GM12874 (cell line): ENCODE results near the gene SDCCAG8.

Experiments used
- TF ChIP-seq, protein P1 (sequence below): IDR thresholded peaks from 2 replicates; pipeline ENCODE4 v1.5.1; 2011; ENCODE audit warnings: low read depth, mild to moderate bottlenecking, control low read depth, low read length, moderate library complexity; ENCODE audit not compliant: insufficient read depth

Gene SDCCAG8

DNA sequence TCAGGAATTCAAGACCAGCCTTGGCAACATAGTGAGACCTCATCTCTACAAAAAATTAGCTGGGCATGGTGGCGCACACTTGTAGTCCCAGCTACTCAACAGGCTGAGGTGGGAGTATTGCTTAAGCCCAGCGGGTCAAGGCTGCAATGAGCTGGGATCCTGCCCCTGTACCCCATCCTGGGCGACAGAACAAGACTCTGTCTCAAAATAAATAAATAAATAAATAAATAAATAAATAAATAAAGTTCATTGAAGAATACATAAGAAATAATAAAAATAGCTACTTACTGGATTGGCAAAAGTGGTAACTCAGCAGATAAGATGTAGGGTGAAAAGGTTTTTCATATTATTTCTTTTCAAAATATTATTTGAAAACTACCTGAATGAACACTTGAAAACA is 6.6 kb upstream of the SDCCAG8 start:
- TF ChIP-seq, protein P1, sequence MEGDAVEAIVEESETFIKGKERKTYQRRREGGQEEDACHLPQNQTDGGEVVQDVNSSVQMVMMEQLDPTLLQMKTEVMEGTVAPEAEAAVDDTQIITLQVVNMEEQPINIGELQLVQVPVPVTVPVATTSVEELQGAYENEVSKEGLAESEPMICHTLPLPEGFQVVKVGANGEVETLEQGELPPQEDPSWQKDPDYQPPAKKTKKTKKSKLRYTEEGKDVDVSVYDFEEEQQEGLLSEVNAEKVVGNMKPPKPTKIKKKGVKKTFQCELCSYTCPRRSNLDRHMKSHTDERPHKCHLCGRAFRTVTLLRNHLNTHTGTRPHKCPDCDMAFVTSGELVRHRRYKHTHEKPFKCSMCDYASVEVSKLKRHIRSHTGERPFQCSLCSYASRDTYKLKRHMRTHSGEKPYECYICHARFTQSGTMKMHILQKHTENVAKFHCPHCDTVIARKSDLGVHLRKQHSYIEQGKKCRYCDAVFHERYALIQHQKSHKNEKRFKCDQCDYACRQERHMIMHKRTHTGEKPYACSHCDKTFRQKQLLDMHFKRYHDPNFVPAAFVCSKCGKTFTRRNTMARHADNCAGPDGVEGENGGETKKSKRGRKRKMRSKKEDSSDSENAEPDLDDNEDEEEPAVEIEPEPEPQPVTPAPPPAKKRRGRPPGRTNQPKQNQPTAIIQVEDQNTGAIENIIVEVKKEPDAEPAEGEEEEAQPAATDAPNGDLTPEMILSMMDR: no peak

DNA sequence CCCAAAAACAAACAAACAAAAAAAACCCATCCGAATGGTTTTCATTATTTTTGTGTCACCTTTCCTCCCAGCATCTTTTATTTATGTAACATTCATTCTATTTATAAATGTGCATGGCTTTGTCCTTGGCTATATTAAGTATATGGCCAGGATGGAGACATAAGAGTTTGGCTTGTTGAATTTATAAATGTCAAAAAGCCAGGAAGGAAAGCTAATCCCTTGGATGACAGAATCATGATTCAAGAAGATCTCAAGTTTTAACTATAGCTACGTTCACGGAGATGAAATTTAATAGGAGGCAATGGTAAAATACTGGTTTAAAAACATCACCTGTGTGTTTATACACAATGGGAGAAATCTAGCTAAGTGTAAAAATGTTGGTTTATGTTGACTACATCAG is 5.7 kb upstream of the SDCCAG8 start:
- TF ChIP-seq, protein P1: no peak

DNA sequence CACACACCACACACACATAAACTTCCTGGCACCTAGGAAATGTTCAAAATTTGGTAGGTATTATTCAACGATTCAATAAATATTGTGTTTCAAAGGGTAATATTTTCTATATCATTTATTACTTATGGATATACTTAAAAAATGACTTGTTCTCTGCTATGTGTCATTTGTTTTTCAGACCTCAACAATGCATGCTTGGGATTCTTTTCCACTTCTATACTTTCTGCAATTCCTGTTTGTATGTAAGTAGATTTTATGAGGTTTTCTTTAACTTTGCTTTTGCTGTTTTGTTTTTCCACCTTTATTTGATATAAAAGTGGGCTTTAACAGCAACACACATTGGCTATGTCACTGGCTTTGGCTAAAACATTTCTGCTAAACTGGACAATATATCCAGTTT is 4.3 kb upstream of the SDCCAG8 start:
- TF ChIP-seq, protein P1: no peak

DNA sequence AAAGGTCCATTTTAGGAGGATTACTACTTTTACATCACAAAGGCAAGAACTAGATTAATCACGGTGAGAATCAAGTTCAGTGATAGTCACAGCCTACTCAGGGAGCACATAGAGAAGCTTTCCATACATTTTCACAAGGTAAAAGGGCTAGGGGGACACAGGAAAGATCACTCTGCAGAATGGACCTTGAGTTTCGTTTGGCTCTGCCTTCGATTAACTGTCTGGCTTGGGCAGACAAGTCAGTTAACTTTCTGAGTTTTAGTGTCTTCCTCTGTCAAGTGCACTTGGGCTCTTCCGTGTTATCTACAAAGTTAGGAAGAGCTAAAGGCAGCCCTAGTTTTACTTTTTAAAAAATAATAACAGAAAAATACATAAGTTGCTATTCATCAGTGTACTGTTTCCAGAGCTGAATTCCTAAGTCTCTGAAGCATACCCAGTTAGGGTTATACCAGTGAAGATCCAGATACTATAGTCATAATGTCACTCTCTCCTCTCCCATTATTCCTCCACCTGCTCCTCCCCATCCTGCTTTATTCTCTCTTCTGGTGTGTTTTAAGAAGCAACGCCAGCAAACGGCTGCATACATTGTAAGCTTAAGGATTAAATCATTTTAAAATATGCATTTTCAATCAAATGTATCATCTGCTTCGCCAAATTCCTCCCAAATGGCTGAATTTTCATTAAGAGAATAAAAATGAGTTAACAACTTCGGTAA is 2.5 kb upstream of the SDCCAG8 start:
- TF ChIP-seq, protein P1: no peak

DNA sequence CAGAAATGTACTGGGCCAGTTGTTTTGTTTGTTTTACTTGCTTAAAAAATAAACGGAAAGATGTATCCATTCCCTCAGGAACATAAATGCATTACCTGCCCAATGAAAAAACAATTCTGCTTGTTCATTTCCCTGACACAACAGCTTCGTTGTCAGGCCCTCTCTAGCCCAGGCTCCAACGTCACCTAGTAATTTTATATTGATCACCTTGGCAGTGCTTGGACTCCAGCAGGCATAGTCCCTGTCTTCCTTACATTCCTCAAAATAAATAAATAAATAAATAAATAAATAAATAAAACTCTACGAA is 2.0 kb upstream of the SDCCAG8 start:
- TF ChIP-seq, protein P1: no peak

DNA sequence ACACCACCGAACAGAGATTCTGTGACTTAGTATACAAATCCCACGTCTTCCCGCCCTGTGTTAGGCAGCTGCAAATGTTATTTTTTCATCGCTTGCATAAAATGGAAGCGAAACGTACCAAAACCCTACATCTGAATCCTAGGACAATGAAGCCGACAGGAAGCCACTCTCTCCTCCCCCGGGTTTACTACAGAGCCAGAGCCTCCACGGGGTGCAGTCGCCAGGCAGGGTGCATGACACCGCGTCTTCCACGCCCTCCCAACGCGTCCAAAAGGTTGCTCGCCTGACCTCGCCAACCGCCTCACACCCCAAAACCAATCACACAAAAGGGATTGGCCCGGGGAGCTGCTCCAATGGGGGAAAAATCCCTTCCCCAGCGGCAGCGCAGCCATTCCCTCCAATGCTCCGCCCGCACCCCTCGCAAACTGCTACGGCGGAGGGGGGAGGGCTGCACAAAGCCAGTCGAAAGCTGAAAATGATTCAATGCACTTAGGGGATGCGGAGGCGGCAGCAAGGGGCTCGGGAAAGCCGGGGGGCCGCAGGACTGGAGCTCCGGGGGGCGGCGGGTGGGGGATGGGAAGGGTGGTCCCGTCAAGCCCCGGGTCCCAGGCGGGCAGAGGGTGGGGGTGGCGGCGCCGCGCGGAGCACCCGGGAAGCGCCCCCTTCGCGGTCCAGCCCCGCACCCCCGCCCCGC is 1.5 kb upstream of the SDCCAG8 start:
- TF ChIP-seq, protein P1: no peak

DNA sequence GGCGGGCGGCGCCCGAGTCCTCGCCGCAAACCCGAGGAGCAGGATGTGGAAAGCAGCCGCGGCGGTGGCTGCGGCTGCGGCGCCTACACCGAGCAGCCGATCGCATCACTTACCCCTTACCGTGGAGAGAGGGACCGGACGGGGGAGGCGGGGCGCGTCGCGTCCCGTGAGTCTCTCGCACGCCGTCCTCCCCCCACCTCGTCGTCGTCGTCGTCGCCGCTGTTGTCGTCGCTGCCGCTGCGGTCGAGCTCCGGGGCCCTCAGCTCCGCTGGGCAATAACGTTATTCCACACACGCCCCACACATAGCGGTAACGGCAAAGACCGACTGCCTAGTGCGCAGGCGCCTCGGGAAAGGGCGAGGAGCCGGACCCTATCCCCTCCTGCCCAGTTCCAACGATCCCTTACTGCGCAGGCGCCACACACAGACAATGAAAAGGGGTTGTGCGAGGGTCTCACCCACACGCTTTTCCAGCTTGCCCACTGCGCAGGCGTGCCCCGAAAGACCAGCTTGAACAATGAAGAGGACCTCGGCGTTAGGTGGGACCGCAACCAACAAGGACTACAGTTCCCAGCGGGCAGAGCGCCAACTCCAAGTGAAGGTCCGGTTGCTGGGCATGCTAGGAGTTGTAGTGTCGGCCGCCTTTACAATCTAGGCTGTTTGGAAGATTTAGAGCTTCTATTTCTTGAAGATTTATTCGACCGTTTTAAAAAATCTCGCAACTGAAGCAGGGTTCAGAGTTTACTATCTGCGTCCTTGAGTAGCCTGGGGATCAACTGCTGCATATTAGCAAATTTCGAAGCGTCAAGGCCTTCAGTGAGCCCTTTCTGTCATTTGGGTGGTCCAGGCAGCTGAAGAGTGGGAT is 682 bp upstream of the SDCCAG8 start, which contains the start of gene CEP170:
TSS of gene CEP170 (minus strand) at position 355 of the 864 bp plus-strand sequence. CDS start 30,001 bp downstream, outside the sequence.
- TF ChIP-seq, protein P1: no peak
